ENCODE results near the gene CCNA2. TPM values are rescaled to one million over a fixed set of nuclear protein-coding genes. Genes with fewer than 3 reads are reported as not detected.

Gene CCNA2
- total and polyA plus RNA-seq, 9 of the 15 experiments (the other 6 are each of a cell fraction or from before 2014, with no cell fraction given) = 37.1 to 197 (median 154) TPM

DNA sequence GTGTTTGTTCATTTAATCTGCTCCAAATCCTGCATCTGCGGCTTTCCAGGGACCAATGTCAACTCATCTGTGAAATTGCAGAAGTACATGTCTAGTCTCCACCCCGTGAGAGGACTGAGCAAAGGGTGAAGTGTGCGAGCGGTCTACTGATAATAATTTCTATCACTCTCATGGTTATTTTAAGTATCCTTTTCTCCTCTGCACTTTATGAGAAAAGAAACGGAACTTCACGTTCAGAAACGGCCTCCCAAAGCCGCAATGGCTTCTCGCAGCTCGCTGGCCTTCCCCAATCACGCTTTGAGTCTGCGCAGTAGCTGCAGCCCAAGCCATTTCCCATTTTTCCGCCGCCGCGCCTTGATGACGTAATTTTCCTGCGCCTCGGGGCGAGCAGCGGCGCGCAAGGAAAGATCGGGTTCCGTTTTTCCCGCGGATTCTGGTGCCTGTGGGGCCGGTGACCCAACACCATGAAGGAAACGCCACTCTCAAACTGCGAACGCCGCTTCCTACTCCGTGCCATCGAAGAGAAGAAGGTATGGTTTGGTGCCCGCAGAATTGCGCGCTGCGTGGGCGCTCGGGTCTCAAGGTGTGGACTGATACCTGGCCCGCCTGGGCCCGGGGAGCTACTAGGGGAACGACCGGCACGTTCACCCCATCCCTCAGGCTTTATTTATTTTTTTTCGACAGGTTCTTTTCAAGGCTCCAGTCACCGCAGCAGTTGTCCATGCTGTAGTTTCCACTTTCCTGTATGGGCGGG is 22.5 kb downstream of the CCNA2 start, which contains the start of gene EXOSC9 (continued):
- TF ChIP-seq GATAD2A (IDR thresholded peaks at IDR 0.05) (0 out of 2 replicates have a peak, but pooled peaks have one; percentile 35), SMARCB1 (IDR thresholded peaks at IDR 0.05; ENCODE audit: insufficient read length, low read depth) (no peak), POLR2A (conservative IDR thresholded peaks at IDR 0.05) (peak; percentile 96), TAF9B (IDR thresholded peaks at IDR 0.05; ENCODE audit: partially characterized antibody) (peak; percentile 77), HMG20A (CRISPR knock-in tag; conservative IDR thresholded peaks at IDR 0.05) (no peak), SMC3 (conservative IDR thresholded peaks at IDR 0.05; ENCODE audit: insufficient read depth, low read depth, low read length) (no peak), MTA3 (IDR thresholded peaks at IDR 0.05; ENCODE audit: borderline replicate concordance) (0 out of 2 replicates have a peak, but pooled peaks have one; percentile 59), NR4A1 (CRISPR knock-in tag; IDR thresholded peaks at IDR 0.05) (no peak), NR4A1 (tag; IDR thresholded peaks at IDR 0.05) (no peak), ZNF12 (CRISPR knock-in tag; IDR thresholded peaks at IDR 0.05) (no peak), TAL1 (IDR thresholded peaks at IDR 0.05) (peak; percentile 30; the same call in 1 of the 2 replicates), HDAC3 (IDR thresholded peaks at IDR 0.05; ENCODE audit: borderline replicate concordance, partially characterized antibody) (no peak), ELF2 (CRISPR knock-in tag; IDR thresholded peaks at IDR 0.05) (peak; percentile 77), ZNF589 (CRISPR knock-in tag; IDR thresholded peaks at IDR 0.05; ENCODE audit: low read depth) (no peak), TRIM24 (IDR thresholded peaks at IDR 0.05) (0 out of 4 replicates have a peak, but pooled peaks have one; percentile 22 to 24), RAD21 (CRISPR knock-in tag; conservative IDR thresholded peaks at IDR 0.05 in 1 of 2, IDR thresholded peaks at IDR 0.05 in 1 of 2) (peak in 1 of 2 experiments; percentile 17; a peak in 1 of 4 replicates)
- TF ChIP-seq, protein P1, sequence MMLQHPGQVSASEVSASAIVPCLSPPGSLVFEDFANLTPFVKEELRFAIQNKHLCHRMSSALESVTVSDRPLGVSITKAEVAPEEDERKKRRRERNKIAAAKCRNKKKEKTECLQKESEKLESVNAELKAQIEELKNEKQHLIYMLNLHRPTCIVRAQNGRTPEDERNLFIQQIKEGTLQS (IDR thresholded peaks at IDR 0.05) = peak; percentile 100
- TF ChIP-seq, protein P1 (CRISPR knock-in tag; conservative IDR thresholded peaks at IDR 0.05) = 0 out of 2 replicates have a peak, but pooled peaks have one; percentile 19
- TF ChIP-seq, protein P2, sequence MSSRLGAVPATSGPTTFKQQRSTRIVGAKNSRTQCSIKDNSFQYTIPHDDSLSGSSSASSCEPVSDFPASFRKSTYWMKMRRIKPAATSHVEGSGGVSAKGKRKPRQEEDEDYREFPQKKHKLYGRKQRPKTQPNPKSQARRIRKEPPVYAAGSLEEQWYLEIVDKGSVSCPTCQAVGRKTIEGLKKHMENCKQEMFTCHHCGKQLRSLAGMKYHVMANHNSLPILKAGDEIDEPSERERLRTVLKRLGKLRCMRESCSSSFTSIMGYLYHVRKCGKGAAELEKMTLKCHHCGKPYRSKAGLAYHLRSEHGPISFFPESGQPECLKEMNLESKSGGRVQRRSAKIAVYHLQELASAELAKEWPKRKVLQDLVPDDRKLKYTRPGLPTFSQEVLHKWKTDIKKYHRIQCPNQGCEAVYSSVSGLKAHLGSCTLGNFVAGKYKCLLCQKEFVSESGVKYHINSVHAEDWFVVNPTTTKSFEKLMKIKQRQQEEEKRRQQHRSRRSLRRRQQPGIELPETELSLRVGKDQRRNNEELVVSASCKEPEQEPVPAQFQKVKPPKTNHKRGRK (tag; IDR thresholded peaks at IDR 0.05) = no peak
- TF ChIP-seq, protein P3, sequence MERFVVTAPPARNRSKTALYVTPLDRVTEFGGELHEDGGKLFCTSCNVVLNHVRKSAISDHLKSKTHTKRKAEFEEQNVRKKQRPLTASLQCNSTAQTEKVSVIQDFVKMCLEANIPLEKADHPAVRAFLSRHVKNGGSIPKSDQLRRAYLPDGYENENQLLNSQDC (CRISPR knock-in tag; IDR thresholded peaks at IDR 0.05) = 0 out of 2 replicates have a peak, but pooled peaks have one; percentile 39
- TF ChIP-seq, protein P4, sequence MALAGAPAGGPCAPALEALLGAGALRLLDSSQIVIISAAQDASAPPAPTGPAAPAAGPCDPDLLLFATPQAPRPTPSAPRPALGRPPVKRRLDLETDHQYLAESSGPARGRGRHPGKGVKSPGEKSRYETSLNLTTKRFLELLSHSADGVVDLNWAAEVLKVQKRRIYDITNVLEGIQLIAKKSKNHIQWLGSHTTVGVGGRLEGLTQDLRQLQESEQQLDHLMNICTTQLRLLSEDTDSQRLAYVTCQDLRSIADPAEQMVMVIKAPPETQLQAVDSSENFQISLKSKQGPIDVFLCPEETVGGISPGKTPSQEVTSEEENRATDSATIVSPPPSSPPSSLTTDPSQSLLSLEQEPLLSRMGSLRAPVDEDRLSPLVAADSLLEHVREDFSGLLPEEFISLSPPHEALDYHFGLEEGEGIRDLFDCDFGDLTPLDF (CRISPR knock-in tag; IDR thresholded peaks at IDR 0.05) = peak; percentile 91

Data from K562 (cell line).